OCI-LY1 (cell line): ENCODE measurements around the gene ZNF546.

Experiments
- EZH2 ChIP-seq: fragments of 200-600 bp; sonication (generic), shearing (Covaris generic); IDR thresholded peaks from 2 replicates; pipeline ENCODE4 v1.8.0; 2017; ENCODE audit warnings: borderline replicate concordance, mixed run types, mild to moderate bottlenecking, antibody characterized with exemption, low read length, moderate library complexity, mixed read lengths
- TF ChIP-seq, protein P1 (sequence below): fragments of 200-600 bp; sonication (generic), shearing (Covaris generic); IDR thresholded peaks from 2 replicates; pipeline ENCODE4 v1.5.1; 2017; ENCODE audit warnings: mild to moderate bottlenecking, antibody characterized with exemption, low read length, moderate library complexity, mixed read lengths

- no peak for TF ChIP-seq EZH2
- TF ChIP-seq, protein P1, sequence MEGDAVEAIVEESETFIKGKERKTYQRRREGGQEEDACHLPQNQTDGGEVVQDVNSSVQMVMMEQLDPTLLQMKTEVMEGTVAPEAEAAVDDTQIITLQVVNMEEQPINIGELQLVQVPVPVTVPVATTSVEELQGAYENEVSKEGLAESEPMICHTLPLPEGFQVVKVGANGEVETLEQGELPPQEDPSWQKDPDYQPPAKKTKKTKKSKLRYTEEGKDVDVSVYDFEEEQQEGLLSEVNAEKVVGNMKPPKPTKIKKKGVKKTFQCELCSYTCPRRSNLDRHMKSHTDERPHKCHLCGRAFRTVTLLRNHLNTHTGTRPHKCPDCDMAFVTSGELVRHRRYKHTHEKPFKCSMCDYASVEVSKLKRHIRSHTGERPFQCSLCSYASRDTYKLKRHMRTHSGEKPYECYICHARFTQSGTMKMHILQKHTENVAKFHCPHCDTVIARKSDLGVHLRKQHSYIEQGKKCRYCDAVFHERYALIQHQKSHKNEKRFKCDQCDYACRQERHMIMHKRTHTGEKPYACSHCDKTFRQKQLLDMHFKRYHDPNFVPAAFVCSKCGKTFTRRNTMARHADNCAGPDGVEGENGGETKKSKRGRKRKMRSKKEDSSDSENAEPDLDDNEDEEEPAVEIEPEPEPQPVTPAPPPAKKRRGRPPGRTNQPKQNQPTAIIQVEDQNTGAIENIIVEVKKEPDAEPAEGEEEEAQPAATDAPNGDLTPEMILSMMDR, result no peak
These were observed 28.1 kb upstream of the ZNF546 start for GRCh38 chr19:39968789-39969188.
